PFSK-1 (cell line): Measurements from ENCODE around the gene BMP5.

Source experiments
- FOXP2 ChIP-seq: optimal IDR thresholded peaks from 2 replicates; pipeline ENCODE3; 2011; ENCODE audit warnings: borderline replicate concordance, control low read depth, inconsistent platforms; ENCODE audit not compliant: insufficient read depth; ENCODE audit errors: extremely low read length, extremely low read depth
- POLR2AphosphoS5 ChIP-seq: IDR thresholded peaks from 2 replicates; pipeline ENCODE4 v1.6.1; 2012; ENCODE audit warnings: low read depth, mild to moderate bottlenecking, control low read depth, low read length, moderate library complexity
- REST ChIP-seq, 2 experiments: IDR thresholded peaks; 2 replicates each; pipeline versions ENCODE4 v1.6.1 to v1.8.0; 2011 to 2012; ENCODE audit warnings: low read depth in 2 of 2, low read length in 2 of 2, control low read depth in 1 of 2, inconsistent platforms in 1 of 2, mild to moderate bottlenecking in 1 of 2, moderate library complexity in 1 of 2; ENCODE audit not compliant: insufficient read depth in 1 of 2
- SIN3A ChIP-seq: IDR thresholded peaks from 2 replicates; pipeline ENCODE4 v1.6.1; 2012; ENCODE audit warnings: mild to moderate bottlenecking, low read length, moderate library complexity, borderline replicate concordance; ENCODE audit not compliant: insufficient read depth
- TAF1 ChIP-seq: IDR thresholded peaks from 2 replicates; pipeline ENCODE4 v1.6.1; 2012; ENCODE audit warnings: low read length, control low read depth, borderline replicate concordance; ENCODE audit not compliant: insufficient read depth

The BMP5 gene

GRCh38 chr6:55886185-55886836 lies 10.9 kb upstream of the BMP5 start:
- no peak for TF ChIP-seq SIN3A
- no peak for TF ChIP-seq FOXP2
- no peak for TF ChIP-seq POLR2AphosphoS5
- no peak for TF ChIP-seq TAF1
- no peak for TF ChIP-seq REST (IDR thresholded peaks at IDR 0.05; ENCODE audit: insufficient read depth in 1 of 2, low read depth in 2 of 2, low read length in 2 of 2)

- TF ChIP-seq SIN3A (no peak), FOXP2 (no peak), TAF1 (no peak)
Observed at GRCh38 chr6:55882718-55883569, 7.6 kb upstream of the BMP5 start.

- no peak for TF ChIP-seq POLR2AphosphoS5
- no peak for TF ChIP-seq REST (IDR thresholded peaks at IDR 0.05; ENCODE audit: insufficient read depth in 1 of 2, low read depth in 2 of 2, low read length in 2 of 2)
- TF ChIP-seq TAF1 = no peak
- TF ChIP-seq FOXP2 = no peak
- TF ChIP-seq SIN3A = no peak; the same call in 1 of the 2 replicates
Observed at GRCh38 chr6:55877283-55877682, 1.9 kb upstream of the BMP5 start.

DNA sequence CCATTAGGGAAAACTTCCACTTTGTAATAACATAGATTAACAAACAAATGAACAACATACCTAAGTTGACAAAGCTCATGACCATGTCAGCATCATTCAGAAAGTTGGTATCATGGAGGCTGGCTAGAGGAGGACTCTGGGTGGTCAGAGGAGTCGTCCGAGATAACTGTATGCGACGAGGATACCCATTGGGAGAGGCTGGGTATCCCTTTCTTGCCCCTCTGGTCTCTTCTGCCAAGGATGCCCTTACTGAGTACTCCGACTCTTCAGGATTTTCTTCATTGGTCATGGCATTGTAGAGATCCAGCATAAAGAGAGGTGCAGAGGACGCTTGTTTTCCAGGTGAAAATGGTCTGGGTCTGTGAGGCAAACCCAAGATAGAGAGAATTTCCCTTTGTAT lies 1.1 kb downstream of the BMP5 start:
- TF ChIP-seq SIN3A (no peak), POLR2AphosphoS5 (no peak), TAF1 (no peak), REST (IDR thresholded peaks at IDR 0.05; ENCODE audit: insufficient read depth in 1 of 2, low read depth in 2 of 2, low read length in 2 of 2) (no peak), FOXP2 (no peak)

- TF ChIP-seq REST (IDR thresholded peaks at IDR 0.05; ENCODE audit: insufficient read depth in 1 of 2, low read depth in 2 of 2, low read length in 2 of 2) = no peak
- no peak for TF ChIP-seq SIN3A
- TF ChIP-seq FOXP2 = no peak
- TF ChIP-seq POLR2AphosphoS5 = no peak
- no peak for TF ChIP-seq TAF1
Observed at GRCh38 chr6:55872866-55873265, 2.5 kb downstream of the BMP5 start.
